VCaP (cell line): ENCODE results near the gene ZMIZ1.

ENCODE experiments used
- H3K27ac ChIP-seq: fragments of 450-650 bp; 2 replicates; pipeline ENCODE4 v1.5.1; 2017
- TF ChIP-seq, protein P1 (sequence below): fragments of 450-650 bp; conservative IDR thresholded peaks from 2 replicates; pipeline ENCODE4 v1.5.1; 2017; ENCODE audit warnings: mild to moderate bottlenecking, moderate library complexity

The ZMIZ1 gene

DNA sequence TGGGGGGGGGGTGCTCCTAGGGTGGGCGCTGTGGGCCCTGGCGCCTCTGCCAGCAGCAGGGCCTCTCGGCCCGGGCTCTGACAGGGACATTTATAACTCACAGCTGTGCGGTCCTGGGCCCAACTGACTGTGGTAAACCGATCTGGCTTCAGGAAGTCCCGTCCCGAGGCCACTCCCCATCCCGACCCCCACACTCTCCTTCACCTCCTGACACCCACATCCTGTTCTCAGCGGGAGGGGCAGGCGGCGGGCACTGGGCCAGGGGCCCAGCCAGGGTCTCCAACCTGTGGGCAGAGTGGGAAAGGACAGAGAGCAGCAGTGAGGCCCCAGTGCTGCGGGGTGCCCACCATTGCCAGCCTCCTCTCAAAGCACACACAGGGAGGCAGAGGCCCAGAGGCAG, 69.1 kb downstream of the ZMIZ1 start:
- no peak overlapping the region for H3K27ac ChIP-seq
- TF ChIP-seq, protein P1, sequence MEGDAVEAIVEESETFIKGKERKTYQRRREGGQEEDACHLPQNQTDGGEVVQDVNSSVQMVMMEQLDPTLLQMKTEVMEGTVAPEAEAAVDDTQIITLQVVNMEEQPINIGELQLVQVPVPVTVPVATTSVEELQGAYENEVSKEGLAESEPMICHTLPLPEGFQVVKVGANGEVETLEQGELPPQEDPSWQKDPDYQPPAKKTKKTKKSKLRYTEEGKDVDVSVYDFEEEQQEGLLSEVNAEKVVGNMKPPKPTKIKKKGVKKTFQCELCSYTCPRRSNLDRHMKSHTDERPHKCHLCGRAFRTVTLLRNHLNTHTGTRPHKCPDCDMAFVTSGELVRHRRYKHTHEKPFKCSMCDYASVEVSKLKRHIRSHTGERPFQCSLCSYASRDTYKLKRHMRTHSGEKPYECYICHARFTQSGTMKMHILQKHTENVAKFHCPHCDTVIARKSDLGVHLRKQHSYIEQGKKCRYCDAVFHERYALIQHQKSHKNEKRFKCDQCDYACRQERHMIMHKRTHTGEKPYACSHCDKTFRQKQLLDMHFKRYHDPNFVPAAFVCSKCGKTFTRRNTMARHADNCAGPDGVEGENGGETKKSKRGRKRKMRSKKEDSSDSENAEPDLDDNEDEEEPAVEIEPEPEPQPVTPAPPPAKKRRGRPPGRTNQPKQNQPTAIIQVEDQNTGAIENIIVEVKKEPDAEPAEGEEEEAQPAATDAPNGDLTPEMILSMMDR, result no peak

DNA sequence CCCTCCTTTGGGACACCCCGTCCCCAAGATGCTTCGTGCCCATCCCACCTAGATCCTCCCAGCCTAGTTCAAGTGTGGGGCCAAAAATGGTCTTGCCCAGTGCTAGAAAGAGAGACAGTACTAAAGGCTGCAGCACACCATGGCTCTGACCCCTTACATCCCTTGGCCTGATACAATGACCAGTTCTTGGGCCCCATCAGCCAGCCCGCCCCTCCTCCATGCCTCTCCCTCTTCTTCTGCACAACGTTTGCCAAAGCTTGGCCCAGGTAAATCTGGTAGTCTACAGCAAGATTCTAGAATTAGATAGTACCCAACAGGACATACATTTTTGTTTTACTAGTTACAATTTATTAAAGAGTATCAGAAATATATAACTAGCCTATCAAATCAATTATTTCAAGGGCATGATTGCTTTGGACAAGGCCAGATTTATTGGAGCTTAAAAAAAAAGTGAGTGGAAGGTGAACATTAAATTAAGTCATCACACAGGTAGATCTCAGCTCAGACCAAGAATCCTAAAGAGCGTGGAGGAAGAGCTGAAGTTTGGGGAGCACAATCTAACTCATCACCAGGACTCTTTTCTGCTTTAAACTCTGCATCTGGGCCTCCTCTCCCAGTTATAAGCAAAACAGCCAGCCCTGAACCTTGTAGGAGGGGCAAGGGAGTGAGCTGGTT, 69.8 kb downstream of the ZMIZ1 start:
- TF ChIP-seq, protein P1, result no peak
- no peak overlapping the region for H3K27ac ChIP-seq

DNA sequence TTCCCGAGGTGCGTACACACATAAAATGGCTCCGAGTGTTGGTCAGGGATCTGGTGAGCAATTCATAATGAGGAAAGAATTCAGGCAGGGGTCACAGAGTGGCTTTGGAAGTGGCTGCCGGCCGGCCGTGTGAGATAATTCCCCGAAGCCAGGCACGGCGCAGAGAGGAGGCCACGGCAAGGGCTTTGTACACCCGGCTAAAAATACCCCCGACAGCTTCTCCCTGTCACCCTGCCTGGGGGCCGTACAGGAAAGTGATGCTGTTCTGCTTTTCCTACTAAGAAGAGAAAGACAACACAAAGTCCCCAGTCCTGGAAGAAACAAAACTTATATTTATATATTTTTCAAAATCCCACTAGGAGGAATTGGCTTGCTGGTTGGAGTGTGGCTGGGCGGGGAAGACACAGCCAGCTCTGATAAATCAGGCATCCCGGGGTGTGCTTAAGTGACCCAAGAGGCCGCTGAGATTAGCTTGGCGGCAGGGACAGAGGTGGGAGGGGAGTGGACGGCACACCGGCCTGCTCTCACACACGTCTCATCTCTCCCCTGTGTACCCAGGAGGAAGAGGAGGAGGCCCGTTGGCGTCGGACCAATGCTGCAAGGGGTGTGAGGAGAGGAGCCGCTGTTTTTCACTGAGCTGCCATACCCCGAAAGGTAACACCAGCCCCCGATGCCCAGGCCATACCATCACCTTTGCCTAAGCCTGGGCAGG, 70.5 kb downstream of the ZMIZ1 start:
- TF ChIP-seq, protein P1, result no peak
- H3K27ac ChIP-seq, result no peak overlapping the region

DNA sequence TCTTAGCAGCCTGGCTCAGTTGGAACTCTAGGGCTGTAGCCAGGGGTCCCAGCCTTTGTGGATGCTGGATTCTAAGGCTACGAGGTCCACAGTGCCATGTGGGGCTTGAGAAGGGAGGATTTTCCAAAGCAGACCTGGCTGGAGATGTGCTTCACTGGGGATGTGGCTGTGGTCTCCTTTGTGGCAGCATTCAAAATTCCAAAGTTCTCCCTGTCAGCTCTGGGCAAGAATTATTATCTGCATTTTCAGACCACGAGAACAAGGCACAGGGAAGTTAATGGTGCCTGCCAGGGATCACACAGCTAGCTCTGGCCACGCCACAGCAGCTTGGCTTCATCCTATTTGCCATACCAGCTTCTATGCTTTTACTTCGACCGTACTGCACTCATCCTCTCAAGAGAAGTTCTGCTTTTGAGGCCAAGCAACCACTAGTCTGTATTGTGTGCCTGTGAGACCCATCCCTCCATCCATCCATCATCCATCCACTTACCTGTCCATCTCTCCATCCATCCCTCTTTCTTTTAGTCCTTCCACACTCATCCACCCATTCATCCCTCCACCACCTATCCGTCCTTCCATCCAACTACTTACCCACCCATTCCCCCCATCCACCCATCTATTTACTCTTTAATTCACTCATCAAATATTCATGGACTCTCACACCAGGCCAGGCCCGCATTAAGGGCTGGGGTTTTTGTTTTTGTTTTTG, 71.5 kb downstream of the ZMIZ1 start:
- TF ChIP-seq, protein P1, result no peak
- no peak overlapping the region for H3K27ac ChIP-seq

DNA sequence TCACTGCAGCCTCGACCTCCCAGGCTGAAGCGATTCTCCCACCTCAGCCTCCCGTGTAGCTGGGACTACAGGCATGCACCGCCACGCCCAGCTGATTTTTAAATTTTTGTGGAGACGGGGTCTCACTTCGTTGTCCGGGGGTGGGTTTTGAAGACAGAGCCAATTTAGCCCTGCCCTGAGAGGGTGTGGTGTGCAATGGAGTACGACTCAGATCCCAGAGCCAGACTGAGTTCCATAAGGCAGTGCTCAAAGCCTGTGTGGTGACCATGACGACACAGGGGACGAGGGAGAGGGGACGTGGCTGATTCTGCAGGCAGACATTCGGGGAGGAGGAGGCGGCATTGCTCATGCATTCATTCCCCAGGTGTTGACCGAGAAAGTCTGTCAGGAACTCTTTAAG, 72.1 kb downstream of the ZMIZ1 start:
- no peak overlapping the region for H3K27ac ChIP-seq
- TF ChIP-seq, protein P1, result no peak

DNA sequence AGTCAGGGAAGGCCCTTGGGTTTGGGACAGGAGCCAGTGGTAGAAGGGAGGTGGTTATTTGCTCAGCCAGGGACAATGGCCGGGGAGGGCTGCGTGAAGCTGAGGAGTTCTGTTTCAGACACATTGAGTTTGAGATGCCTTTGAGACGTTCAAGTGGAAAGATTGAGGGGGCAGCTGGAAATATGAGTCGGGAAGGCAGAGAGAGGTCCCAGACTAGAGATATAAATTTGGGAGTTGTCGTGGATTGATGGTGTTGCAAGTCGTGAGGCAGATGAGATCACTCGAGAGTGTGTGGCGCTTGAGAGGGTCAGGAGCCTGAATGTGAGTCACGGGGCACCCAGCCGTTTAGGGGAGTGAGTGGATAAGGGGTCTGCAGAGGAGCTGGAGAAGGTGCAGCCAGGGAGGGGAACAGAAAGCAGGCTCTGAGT, 73.3 kb downstream of the ZMIZ1 start:
- TF ChIP-seq, protein P1, result no peak
- H3K27ac ChIP-seq, result no peak overlapping the region
